Measurements from ENCODE around the gene GP5.

GP5 gene

DNA sequence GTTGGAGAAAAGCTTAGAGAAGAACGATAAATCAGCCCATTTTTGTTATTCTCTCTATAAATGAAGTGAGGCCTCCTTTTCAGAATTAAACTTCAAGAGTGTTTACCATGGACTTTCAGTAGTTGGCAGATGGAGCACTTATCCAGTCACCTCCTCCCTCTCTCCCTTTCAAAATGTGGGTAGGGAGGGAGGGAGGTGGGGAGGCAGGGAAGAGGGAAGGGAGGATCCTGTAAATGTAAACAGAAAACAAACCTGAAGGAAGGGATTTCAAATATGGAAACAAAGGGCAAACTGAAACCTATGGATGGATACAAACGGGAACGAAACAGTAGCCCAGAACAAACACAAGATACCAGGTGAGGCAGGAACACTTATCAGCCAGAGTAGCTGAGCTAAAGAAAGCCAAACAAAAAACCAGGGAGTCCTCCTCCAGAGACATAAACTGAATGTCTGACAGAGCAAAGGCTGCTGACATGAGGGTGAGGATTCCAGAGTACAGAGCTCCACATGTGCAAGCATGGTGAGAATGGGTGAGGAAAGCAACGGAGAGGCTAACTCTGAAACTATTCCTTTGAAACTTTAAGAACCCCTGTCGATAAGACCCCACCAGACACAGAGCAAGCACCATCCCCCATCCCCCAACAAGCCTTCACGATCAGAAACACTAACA is 41.0 kb upstream of the GP5 start:
- TF ChIP-seq, protein P1, sequence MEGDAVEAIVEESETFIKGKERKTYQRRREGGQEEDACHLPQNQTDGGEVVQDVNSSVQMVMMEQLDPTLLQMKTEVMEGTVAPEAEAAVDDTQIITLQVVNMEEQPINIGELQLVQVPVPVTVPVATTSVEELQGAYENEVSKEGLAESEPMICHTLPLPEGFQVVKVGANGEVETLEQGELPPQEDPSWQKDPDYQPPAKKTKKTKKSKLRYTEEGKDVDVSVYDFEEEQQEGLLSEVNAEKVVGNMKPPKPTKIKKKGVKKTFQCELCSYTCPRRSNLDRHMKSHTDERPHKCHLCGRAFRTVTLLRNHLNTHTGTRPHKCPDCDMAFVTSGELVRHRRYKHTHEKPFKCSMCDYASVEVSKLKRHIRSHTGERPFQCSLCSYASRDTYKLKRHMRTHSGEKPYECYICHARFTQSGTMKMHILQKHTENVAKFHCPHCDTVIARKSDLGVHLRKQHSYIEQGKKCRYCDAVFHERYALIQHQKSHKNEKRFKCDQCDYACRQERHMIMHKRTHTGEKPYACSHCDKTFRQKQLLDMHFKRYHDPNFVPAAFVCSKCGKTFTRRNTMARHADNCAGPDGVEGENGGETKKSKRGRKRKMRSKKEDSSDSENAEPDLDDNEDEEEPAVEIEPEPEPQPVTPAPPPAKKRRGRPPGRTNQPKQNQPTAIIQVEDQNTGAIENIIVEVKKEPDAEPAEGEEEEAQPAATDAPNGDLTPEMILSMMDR (IDR thresholded peaks at IDR 0.05; ENCODE audit: low read depth, low read length): no peak
- DNase-seq (ENCODE audit: extremely low read depth, low read depth): no peak

DNA sequence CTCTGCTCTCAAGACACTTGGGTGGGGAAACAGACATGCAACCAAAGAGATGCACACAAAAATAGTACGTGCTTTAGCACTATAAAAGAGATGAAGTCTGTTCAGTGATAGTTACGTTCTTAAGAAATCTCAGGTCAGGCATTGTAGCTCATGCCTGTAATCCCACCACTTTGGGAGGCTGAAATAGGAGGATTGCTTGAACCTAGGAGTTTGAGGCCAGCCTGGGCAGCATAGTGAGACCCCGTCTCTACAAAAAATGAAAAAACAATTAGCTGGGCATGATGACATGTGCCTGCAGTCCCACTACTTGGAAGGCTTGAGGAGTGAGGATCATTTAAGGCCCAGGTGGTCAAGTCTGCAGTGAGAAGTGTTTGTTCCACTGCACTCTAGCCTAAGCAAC is 35.4 kb upstream of the GP5 start:
- DNase-seq (ENCODE audit: extremely low read depth, low read depth): no peak
- TF ChIP-seq, protein P1 (IDR thresholded peaks at IDR 0.05; ENCODE audit: low read depth, low read length): no peak

DNA sequence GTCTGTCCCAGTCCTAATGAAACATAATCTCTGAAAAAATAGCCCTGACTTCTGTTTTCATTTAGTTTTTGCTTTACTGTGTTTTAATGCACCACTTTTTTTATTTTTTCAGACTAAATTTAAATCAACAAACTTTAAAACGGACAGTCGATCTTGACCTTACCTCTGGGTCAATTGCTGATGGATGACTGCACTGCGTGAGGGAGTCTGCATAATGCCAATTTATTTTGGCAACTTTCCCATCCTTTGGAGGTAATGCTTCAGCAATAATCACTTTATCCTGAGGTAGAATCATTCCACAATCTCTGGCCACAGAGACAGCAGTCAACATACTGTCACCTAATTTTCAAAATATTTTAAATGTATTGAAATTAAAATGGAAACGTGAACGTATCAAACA is 32.5 kb upstream of the GP5 start:
- no peak for DNase-seq (ENCODE audit: extremely low read depth, low read depth)
- TF ChIP-seq, protein P1 (IDR thresholded peaks at IDR 0.05; ENCODE audit: low read depth, low read length): no peak

DNA sequence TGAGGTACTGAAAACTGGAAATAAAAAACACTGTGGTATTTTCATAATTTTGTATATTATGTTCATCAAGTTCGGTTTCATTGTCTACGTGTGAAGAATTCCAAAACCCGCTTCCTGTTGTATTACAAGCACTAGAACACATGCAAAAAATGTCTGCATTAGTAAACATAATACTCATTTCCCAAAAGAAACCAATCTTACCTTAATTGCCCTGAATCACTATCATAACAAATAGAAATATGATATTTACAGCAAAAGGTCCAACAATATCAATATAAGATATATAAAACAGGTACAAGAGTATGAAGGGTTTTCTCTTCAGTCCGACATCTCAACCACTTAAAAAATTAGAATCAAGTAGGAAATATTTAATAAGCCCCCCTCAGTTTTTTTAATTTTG is 26.3 kb upstream of the GP5 start:
- TF ChIP-seq, protein P1 (IDR thresholded peaks at IDR 0.05; ENCODE audit: low read depth, low read length): no peak
- DNase-seq (ENCODE audit: extremely low read depth, low read depth): no peak

DNA sequence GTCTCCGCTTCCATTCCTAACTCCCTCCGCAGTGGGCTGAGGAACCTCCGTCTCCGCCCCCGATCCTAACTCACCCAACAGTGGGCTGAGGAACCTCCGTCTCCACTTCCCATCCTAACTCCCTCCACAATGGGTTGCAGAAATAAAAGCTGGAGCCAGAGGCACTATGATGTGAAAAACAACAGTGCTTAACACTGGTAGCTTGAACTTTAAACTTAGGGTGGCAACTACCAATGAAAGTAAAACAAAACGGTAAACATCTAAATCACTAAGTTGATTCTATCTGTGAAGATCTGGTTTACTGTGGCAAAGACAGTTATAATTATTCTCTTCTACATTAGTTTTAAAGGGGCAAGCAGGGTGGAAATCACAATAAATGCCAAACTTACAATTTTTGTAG is 25.9 kb upstream of the GP5 start:
- TF ChIP-seq, protein P1 (IDR thresholded peaks at IDR 0.05; ENCODE audit: low read depth, low read length): no peak
- DNase-seq (ENCODE audit: extremely low read depth, low read depth): no peak

DNA sequence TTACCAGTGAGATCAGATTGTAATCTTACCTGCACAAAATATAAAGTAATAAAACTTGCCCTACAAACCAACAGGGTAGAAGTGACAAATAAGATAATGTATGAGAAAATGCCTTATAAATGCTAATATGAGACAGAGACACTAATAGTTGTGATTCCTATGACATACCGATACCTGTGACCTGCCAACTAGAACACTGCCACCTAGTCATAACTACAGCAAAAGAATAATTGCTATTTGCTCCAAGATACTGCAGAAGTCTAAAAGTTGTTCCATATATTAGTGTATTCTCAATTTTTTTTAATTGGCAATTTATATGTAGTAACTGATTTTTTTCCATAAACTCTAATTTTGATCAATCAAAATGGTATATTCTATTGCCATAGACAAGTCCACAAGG is 25.3 kb upstream of the GP5 start:
- TF ChIP-seq, protein P1 (IDR thresholded peaks at IDR 0.05; ENCODE audit: low read depth, low read length): no peak
- no peak for DNase-seq (ENCODE audit: extremely low read depth, low read depth)

DNA sequence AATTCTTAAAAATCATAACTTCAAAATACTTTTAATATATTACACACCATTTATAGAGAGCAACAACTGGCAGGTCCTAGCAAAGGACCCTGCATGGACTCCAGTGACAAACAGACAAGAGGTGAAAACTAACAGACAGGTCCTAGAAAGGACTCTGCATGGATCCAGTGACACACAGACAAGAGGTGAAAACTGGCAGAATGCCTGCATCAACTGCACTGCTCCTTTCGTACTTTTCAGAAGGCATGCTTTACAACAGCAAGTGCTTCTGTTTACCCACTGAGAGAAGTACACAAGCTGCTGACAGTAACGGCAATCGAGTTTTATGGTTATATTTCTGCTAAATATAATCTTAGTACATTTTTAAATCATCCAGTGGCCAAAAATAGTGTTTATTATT is 24.3 kb upstream of the GP5 start:
- TF ChIP-seq, protein P1 (IDR thresholded peaks at IDR 0.05; ENCODE audit: low read depth, low read length): no peak
- DNase-seq (ENCODE audit: extremely low read depth, low read depth): no peak
